ENCODE data around the gene FOXP1.

GRCh38 chr3:71442652-71443042, 140.9 kb downstream of the FOXP1 start:
- TF ChIP-seq, protein P1, sequence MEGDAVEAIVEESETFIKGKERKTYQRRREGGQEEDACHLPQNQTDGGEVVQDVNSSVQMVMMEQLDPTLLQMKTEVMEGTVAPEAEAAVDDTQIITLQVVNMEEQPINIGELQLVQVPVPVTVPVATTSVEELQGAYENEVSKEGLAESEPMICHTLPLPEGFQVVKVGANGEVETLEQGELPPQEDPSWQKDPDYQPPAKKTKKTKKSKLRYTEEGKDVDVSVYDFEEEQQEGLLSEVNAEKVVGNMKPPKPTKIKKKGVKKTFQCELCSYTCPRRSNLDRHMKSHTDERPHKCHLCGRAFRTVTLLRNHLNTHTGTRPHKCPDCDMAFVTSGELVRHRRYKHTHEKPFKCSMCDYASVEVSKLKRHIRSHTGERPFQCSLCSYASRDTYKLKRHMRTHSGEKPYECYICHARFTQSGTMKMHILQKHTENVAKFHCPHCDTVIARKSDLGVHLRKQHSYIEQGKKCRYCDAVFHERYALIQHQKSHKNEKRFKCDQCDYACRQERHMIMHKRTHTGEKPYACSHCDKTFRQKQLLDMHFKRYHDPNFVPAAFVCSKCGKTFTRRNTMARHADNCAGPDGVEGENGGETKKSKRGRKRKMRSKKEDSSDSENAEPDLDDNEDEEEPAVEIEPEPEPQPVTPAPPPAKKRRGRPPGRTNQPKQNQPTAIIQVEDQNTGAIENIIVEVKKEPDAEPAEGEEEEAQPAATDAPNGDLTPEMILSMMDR (IDR thresholded peaks at IDR 0.05): no peak
- no peak for TF ChIP-seq EP300 (IDR thresholded peaks at IDR 0.05)
